HG02973 (cell line): Measurements from ENCODE around the gene IL1RN.

Experiments
- ATAC-seq: cut with Tn5 transposase; IDR thresholded peaks from one replicate; pipeline ENCODE4 v1.9.1; 2021; ENCODE audit warnings: moderate library complexity; ENCODE audit not compliant: unreplicated experiment

IL1RN gene

DNA sequence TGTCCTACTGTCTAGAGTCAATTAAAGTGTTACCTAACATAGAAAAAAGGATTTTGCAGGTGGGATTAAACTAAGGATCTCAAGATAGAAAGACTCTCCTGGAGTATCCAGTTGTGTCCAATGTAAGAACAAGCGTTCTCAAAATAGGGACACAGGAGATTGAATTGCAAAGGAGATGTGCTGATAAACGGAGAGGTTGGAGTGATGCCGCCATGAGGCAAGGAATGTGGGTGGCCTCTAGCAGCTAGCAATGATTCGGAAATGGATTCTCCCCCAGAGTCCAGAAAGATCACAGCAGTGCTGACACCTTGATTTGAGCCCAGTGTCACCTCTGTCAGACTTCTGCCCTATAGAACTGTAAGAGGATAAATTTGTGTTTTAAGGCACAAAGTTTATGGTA is 24.1 kb upstream of the IL1RN start:
- no peak for ATAC-seq

DNA sequence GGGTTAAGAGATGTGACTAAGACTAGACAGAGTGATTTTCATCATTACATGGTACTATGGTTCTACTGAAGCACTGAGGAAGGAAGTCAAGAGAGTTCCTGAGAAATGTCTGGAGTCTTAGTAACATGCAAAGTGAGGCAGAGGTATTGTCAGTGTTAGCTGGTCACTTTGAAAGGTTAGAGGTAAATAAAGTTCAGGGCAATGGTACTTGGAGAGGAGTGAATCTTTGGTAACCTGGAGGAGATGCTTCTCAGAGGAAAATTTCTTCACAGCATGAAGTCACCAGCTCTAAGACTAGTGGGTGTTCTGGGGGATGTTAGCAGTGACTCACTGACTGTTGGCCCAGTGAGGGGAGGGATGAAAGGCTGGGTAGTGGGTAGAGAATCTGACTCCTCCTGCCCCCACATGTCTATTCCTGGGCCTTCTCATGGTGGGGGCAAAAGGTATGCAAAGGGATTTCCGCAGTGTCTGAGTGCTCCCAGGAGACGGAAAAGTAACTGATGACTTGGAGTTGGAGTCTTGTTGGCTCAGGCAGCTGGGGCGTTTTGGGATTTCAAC is 23.3 kb upstream of the IL1RN start:
- ATAC-seq: no peak

- ATAC-seq: no peak
Measured at GRCh38 chr2:113105047-113105785, 22.2 kb upstream of the IL1RN start.

GRCh38 chr2:113111121-113111520 is 16.3 kb upstream of the IL1RN start:
- ATAC-seq: no peak

GRCh38 chr2:113111823-113112287 is 15.5 kb upstream of the IL1RN start:
- no peak for ATAC-seq

DNA sequence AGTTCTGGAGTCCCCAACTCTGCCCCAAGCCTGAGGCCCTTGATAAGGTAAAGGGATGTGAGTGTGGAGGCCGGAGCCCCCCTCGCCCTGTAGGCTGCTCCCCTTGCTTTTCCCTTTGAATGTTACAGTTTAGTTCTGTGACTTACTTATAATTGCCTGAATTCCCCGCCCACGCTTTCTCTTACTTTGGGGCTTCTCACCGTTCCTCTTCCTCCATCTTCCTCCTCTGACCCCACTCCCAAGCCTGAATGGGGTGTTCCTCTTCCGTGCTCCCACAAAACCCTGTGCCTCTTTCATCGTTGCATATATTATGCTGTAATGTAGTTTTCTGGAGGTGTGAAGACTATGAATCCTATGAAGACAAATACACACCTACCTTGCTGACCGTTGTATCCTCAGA is 15.0 kb upstream of the IL1RN start:
- no peak for ATAC-seq

GRCh38 chr2:113112871-113113270 is 14.5 kb upstream of the IL1RN start:
- no peak for ATAC-seq

DNA sequence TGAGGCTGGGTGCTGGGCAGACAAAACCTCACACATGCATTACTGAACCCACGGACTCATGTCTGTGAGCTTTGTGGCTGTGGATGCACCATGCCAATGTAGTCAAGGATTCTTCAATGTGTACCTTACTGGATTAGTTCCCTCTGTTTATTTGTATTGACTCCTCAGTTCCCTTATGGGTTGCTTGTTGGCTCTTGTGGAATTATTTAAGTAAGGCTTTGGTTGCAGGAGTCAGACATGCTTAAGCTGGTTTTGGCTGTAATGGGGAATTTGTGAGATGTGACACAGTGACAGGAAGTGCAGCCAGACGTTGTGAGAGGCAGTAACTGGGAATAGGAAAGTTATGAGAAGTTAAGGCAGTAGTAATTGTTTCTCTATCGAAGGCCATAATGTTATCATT is 13.6 kb upstream of the IL1RN start:
- ATAC-seq: no peak

- ATAC-seq: no peak
Measured at GRCh38 chr2:113114224-113114945, 13.0 kb upstream of the IL1RN start.

DNA sequence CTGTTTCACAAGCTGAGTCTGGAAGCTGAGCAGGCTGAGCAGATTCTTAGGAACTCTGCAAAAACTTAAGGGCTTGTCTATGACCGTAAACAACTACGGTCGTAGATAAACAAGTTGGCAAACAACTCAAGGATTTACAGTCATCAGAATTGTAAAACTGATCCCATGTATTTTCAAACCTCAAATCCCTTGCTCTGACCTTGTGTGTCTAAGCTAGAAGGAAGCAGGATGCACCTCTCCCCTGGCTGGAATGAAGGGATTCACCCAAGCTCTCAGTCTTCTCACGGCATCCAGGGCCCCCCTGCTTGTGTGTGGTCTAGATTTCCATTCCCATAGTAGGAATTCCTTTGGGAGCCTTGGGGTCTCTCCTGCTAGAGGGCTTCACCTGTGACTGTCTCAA is 12.4 kb upstream of the IL1RN start:
- ATAC-seq: no peak

GRCh38 chr2:113116100-113116958 is 11.1 kb upstream of the IL1RN start:
- ATAC-seq: no peak

GRCh38 chr2:113117541-113118262 is 9.7 kb upstream of the IL1RN start:
- no peak for ATAC-seq

DNA sequence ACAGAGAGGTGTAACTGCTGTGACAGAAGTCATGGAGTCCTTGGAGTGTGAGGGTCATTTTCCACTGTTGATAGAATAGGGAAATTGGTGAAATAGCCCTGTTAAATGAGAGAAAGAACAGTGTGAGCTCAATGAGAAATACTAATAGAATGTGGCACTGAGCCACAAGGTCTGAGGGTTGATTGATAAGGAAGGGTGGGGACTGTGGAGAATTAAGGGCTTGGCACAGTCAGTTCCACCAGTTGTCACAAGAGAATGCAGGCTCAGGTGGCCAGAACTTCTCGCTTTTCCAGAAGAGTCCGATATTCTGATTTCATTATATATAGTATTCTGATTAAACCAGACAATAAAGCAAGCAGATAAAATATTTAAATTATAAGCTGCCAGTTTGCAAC is 9.1 kb upstream of the IL1RN start:
- ATAC-seq: no peak

GRCh38 chr2:113119111-113119510 is 8.3 kb upstream of the IL1RN start:
- no peak for ATAC-seq

DNA sequence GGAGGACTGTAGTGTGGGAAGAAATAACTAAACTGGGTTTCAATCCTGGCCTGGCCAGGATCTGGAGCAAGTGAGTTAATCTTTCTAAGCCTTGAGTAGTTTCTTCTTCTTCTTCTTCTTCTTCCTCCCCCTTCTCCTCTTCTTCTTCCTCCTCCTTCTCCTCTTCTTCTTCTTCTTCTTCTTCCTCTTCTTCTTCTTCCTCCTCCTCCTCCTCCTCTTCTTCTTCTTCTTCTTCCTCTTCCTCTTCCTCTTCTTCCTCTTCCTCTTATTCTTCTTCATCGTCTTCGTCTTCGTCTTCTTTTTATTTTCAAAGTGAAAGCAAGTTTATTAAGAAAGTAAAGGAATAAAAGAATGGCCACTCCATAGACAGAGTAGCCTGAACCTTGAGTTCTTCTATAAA is 6.5 kb upstream of the IL1RN start:
- ATAC-seq: no peak

DNA sequence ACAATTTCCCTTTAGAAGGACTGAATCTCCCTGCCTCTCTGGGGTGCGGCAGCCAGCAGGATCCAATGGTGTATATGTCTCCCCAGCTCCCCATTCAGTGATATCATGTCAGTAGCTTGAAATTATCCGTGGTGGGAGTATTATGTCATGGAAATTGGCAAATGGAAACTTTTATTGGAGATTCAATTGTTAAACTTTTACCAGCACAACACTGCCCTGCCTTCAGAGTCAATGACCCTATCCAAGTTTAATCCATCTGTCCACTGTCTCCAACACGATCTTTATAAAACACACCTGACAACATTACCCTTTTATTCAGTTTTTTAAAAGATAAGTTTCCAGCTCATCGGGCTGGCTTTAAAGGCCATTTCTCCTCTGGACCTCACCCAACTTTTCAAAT is 5.0 kb upstream of the IL1RN start:
- no peak for ATAC-seq

DNA sequence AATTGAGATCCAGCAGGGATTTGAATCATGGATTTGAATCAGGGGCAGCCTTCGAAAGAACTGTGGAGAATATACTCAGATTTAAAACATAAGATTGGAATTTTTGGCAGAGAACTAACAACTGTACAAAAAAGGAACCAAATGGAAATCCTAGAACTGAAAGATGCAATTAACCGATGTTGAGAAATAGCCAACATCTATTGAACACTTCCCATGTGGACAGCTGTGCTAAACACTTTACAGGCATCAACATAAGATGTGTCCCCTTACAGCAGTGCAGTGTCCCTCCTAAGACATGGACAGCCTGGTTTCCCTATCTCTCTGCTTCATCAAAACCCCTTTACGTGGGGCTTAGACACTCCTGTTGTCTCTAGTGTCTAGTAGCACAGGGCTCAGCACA is 3.7 kb upstream of the IL1RN start:
- no peak for ATAC-seq

DNA sequence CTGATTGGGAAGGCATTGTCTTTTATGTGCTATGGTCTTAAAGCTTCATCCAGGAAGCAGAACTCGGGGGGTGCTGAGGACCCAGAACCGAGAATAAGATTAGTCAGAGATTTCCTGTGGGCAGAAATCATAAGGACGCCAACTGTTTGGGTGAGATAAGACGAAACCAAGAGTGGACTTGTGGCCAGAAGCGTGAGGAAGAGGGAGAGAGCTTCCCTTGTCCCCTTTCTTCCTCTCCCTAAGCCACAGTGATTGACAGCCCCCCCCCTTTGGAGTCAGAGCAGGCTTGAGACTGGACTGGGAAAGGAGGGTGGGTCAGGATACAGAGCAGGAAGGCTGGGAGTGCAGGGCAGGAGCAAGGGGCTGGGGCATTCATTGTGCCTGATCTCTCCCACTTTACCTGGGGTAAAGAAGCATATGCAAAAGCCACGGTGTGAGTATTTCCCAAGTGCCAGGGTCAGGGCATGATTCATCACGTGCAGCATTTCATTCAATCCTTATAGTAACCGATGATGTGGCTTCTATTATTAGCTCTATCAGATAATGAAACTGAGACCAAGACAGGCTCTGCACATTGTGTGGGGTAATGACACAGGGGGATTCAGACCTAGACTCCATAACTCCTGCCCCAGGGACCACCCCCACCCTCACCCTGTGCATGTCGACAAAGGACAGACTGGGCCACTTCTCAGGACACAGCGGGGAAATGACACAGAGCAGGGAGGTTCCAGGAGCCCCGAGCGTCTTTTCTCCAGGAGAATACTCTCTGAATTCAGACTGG is 3.0 kb upstream of the IL1RN start:
- no peak for ATAC-seq

- no peak for ATAC-seq
Measured at GRCh38 chr2:113124984-113125855, 2.2 kb upstream of the IL1RN start.
